ENCODE results near the gene IGFN1.
"Not testable (repeated sequence)": the region's sequence is repeated elsewhere in the genome, so short reads cannot be mapped to it uniquely, and the experiment has no call there.

The IGFN1 gene

DNA sequence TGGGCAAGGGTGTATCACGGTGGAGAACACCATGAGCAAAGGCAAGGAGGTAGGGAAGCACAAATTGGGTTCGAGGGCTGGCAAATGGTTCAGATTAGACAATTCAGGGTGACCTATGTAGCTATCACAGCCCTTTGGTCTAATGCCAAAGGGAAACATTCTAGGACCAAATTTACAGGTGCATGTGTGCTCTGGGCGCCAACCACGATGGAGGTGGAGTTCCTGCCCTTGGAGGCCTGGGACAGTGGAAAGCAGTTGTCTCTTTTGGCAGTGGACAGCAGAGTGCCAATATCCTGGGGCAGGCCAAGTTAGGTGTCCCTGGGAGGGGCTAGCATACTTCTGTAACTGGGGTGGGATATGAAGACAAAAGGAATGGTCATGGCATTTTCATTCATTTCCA, 40.1 kb downstream of the IGFN1 start:
- no peak overlapping the region for H3K4me3 Mint-ChIP-seq
- H3K36me3 Mint-ChIP-seq (ENCODE audit: insufficient read depth): no peaks in the 10 kb centered on the region
- H3K9me3 Mint-ChIP-seq: peaks cover 0 to 2% of the 10 kb centered on the region in 2 donors
- H3K27me3 Mint-ChIP-seq: peaks cover 24 to 60% of the 10 kb centered on the region in 2 donors
- no peak overlapping the region for H3K27ac Mint-ChIP-seq
- DNase-seq (no peak), ATAC-seq (replicated peaks) (no peak)
- no peaks in the 10 kb centered on the region for H3K4me1 Mint-ChIP-seq (ENCODE audit: low read depth in 2 of 2)

DNA sequence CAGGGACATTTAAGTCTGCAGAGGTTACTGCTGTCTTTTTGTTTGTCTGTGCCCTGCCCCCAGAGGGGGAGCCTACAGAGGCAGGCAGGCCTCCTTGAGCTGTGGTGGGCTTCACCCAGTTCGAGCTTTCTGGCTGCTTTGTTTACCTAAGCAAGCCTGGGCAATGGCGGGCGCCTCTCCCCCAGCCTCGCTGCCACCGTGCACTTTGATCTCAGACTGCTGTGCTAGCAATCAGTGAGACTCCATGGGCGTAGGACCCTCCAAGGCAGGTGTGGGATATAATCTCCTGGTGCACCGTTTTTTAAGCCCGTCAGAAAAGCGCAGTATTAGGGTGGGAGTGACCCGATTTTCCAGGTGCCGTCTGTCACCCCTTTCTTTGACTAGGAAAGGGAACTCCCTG, 49.0 kb downstream of the IGFN1 start:
- H3K4me1 Mint-ChIP-seq (ENCODE audit: low read depth in 2 of 2); H3K9me3 Mint-ChIP-seq; H3K36me3 Mint-ChIP-seq (ENCODE audit: insufficient read depth); ATAC-seq (replicated peaks); DNase-seq; H3K27ac Mint-ChIP-seq; H3K4me3 Mint-ChIP-seq: not testable (repeated sequence)
- H3K27me3 Mint-ChIP-seq: peaks cover 46 to 64% of the 10 kb centered on the region in 2 donors

DNA sequence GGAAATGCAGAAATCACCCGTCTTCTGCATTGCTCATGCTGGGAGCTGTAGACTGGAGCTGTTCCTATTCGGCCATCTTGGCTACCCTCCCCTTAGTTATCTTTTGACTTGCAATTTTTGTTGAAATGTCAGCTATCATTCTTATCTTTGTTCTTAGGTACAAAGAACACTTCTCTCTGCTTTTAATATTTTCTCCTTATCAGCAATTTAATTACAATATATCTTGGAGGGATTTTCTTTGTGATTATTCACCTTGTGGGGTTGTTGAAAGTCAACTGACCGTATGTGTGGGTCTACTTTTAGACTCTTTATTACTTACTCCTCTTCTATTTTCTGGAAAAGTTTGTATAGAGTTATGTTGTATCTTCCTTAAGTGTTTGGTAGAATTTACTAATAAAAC, 49.5 kb downstream of the IGFN1 start:
- no peak for ATAC-seq (replicated peaks)
- Mint-ChIP-seq H3K4me1 (ENCODE audit: low read depth in 2 of 2) (no peaks in the 10 kb centered on the region), H3K4me3 (no peak overlapping the region)

DNA sequence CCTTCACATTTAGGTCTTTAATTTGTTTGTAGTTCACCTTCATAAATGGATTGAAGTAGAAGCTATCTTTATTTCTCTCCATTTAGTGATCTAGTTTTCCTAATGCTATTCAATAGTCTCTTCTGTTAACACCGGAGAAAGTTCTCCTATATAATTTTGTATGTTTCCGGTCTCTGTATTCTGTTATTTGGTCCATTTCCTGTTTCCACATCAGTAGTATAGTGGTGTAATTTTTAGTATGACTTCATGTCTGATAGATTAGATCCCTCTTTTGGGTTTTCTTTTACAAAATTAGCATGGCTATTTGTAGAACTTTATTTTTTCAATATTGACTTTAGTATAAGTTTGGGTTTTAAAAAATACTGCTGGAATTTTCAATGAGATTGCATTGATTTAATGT, 51.1 kb downstream of the IGFN1 start:
- no peaks in the 10 kb centered on the region for H3K4me1 Mint-ChIP-seq (ENCODE audit: low read depth in 2 of 2)
- H3K9me3 Mint-ChIP-seq: no peaks in the 10 kb centered on the region
- no peak for DNase-seq
- H3K27ac Mint-ChIP-seq: no peak overlapping the region
- no peak for ATAC-seq (replicated peaks)
- no peaks in the 10 kb centered on the region for H3K36me3 Mint-ChIP-seq (ENCODE audit: insufficient read depth)
- H3K27me3 Mint-ChIP-seq: peaks cover 57 to 73% of the 10 kb centered on the region in 2 donors
- H3K4me3 Mint-ChIP-seq: no peak overlapping the region

More for the DNA sequence above, 49.5 kb downstream of the IGFN1 start:
- Mint-ChIP-seq H3K9me3 (no peaks in the 10 kb centered on the region), H3K27me3 (peaks cover 51 to 69% of the 10 kb centered on the region in 2 donors), H3K27ac (no peak overlapping the region), H3K36me3 (ENCODE audit: insufficient read depth) (no peaks in the 10 kb centered on the region)
- no peak for DNase-seq

DNA sequence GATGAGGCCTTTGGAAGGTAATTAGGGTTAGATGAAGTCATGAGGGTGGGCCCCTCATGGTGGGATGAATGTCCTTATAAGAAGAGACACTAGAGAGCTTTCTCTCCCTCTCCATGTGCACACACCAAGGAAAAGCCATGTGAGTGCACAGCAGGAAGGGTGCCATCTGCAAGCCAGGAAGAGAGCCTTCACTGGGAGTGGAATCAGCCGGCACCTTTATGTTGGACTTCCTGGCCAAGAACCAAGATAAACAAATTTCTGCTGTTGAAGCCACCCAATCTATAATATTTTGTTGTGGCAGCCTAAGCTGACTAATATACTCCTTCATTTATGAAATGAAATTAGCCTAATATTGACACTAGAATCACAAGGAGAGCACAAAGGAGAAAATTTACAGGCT, 54.5 kb downstream of the IGFN1 start:
- Mint-ChIP-seq H3K27ac (no peak overlapping the region), H3K36me3 (ENCODE audit: insufficient read depth) (no peaks in the 10 kb centered on the region), H3K27me3 (peaks cover 51% of the 10 kb centered on the region in 2 donors), H3K9me3 (no peaks in the 10 kb centered on the region), H3K4me3 (no peak overlapping the region), H3K4me1 (ENCODE audit: low read depth in 2 of 2) (no peaks in the 10 kb centered on the region)
- no peak for DNase-seq
- ATAC-seq (replicated peaks): no peak

DNA sequence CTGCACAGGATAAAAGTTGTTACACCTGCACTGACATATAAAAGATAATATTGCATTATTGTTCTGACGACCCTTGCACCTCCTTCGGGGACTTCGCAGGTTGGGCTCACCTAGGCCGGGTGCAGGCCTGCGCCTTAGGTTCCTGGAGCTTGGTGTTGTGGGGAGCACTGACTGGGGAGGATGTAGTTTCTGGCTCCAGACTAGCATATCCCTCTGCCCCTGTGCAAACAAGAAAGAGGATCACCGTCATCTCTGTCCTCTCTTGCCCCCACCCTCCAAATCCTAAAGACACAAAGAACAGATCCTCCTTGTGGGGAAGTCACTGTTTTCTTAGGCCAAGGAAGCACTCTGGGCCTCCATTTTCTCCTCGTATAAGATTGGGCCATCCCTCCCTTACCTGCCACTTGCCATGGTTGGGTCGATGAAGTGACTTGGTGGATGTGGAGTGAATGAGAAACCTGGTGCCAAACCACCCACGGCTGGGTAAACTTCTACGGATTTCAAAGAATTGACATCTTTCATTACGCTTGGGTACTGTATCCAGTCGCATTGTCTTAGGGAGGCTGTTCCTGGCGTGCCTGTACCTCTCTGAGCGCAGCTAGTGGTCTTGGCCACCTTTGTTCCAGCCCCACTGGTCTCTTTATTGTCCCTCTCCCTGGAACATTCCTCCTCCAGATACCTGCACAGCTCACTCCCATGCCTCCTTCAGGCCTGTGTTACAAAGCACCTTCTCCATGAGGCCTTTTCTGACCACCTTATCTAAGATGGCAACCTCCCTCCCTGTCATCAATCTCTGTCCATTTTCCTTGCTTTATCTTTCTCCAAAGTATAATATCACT, 58.3 kb downstream of the IGFN1 start:
- H3K4me1 Mint-ChIP-seq (ENCODE audit: low read depth in 2 of 2): no peaks in the 10 kb centered on the region
- peaks cover 36 to 39% of the 10 kb centered on the region in 2 donors for H3K27me3 Mint-ChIP-seq
- DNase-seq (no peak), ATAC-seq (replicated peaks) (no peak)
- no peaks in the 10 kb centered on the region for H3K36me3 Mint-ChIP-seq (ENCODE audit: insufficient read depth)
- no peak overlapping the region for H3K4me3 Mint-ChIP-seq
- no peak overlapping the region for H3K27ac Mint-ChIP-seq
- no peaks in the 10 kb centered on the region for H3K9me3 Mint-ChIP-seq

DNA sequence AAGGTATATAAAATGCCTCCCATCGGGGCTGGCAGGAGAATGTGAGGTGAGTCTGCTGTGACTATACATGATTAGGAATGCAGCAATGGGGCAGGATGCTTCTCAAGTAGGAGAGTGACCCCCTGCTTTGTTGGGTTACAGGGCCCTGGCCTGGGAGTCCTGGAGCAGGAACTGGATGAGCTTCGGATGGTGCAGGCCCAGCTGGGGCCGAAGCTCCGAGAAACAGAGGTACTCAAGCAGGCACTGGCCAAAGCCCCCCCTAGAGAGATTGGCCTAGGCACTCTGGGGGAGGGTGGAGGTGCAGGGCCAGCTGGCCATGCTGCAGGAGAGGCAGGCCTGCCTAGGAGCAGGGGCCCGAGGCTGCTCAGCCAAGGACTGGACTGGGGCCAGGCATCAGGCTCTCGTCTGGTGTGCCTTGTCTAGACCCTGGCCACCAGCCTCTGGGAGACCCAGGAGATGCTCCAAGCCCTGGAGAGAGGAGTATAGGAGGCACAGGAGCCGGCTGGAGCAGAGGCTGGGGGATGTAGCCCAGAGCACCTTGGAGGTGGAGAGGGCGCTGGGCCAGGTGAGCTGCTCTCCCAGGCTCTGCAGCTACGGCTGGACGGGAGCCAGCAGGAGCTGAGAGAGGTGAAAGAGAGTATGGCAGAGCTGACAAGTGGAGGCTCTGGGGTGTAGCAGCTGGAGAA, 59.8 kb downstream of the IGFN1 start:
- Mint-ChIP-seq H3K4me3 (no peak overlapping the region), H3K36me3 (ENCODE audit: insufficient read depth) (no peaks in the 10 kb centered on the region), H3K9me3 (no peaks in the 10 kb centered on the region), H3K4me1 (ENCODE audit: low read depth in 2 of 2) (no peaks in the 10 kb centered on the region), H3K27me3 (peaks cover 23 to 24% of the 10 kb centered on the region in 2 donors), H3K27ac (no peak overlapping the region)
- DNase-seq: no peak
- no peak for ATAC-seq (replicated peaks)

DNA sequence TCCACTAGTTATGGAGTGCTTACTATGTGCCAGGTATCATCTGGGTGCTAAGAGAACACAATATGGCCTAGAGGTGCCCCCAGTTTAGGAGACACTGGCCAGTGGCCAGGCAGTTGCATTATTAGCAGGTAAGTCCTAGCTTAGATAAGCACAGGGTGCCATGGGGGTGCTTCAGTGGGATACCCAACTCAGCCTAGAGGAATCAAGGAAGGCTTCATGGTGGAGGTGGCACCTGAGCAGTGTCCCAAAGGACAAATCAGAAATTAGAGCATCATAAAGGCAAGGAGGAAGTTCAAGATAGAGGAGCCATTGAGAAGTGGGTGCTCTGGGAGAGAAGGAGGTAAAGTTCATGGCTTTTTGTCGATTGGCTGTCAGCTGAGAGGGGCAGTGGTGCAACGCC, 60.8 kb downstream of the IGFN1 start:
- DNase-seq: no peak
- no peak overlapping the region for H3K27ac Mint-ChIP-seq
- H3K9me3 Mint-ChIP-seq: no peaks in the 10 kb centered on the region
- no peaks in the 10 kb centered on the region for H3K4me1 Mint-ChIP-seq (ENCODE audit: low read depth in 2 of 2)
- no peaks in the 10 kb centered on the region for H3K36me3 Mint-ChIP-seq (ENCODE audit: insufficient read depth)
- no peak overlapping the region for H3K4me3 Mint-ChIP-seq
- ATAC-seq (replicated peaks): no peak
- H3K27me3 Mint-ChIP-seq: peaks cover 20 to 23% of the 10 kb centered on the region in 2 donors

DNA sequence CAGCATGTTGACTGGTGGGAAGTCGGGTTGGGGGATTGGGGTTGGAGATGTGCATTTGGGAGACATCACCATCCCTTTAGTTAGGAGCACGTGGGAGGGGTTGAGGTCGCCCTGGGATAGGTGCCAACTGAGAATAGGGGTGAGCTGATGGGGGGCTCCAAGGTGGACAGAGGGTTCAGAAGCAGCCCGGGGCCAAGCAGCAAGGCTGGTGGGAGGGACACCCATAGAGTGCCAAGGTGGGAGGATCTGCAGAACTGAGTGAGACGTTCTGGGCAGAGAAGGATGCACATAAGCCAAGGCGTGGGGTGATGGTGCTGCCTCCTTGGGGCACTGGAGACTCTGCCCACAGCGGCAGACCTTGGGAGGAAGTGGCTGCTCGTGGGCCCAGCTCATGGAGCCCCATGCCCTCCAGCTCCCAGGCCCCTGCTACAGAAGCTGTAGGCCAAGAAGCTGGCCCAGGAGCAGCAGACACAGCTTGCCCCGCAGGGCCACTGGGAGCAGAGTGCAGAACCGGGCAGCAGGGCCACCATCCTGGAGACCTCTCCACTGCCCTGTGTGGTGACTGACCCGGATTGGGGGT, 61.3 kb downstream of the IGFN1 start:
- Mint-ChIP-seq H3K9me3 (no peaks in the 10 kb centered on the region), H3K4me3 (no peak overlapping the region), H3K36me3 (ENCODE audit: insufficient read depth) (no peaks in the 10 kb centered on the region), H3K27me3 (peaks cover 19 to 23% of the 10 kb centered on the region in 2 donors), H3K27ac (no peak overlapping the region), H3K4me1 (ENCODE audit: low read depth in 2 of 2) (no peaks in the 10 kb centered on the region)
- no peak for DNase-seq
- no peak for ATAC-seq (replicated peaks)

DNA sequence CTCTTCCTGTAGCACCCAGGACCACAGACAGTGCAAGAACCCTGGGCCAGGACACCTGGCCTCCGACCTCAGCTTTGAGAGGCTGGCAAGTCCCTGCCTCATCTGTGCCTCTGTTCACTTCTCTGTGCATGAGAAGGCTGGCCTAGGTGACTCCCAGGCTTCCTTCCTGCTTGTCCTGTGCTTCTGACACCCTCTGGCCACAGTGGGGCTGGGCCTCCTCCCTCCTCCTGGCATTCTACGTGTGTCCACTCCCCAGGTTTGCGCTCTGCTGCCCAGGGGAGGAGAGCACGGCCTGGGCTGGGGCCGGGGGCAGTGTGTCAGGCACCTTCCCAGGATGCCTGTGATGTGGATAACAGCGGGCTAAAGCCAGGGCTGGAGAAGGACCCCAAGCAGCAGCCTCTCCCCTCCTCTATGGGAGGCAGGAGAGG, 62.3 kb downstream of the IGFN1 start:
- H3K4me1 Mint-ChIP-seq (ENCODE audit: low read depth in 2 of 2): no peaks in the 10 kb centered on the region
- H3K9me3 Mint-ChIP-seq: no peaks in the 10 kb centered on the region
- H3K27ac Mint-ChIP-seq: no peak overlapping the region
- no peak overlapping the region for H3K4me3 Mint-ChIP-seq
- no peaks in the 10 kb centered on the region for H3K36me3 Mint-ChIP-seq (ENCODE audit: insufficient read depth)
- ATAC-seq (replicated peaks) (no peak), DNase-seq (no peak)
- peaks cover 19 to 23% of the 10 kb centered on the region in 2 donors for H3K27me3 Mint-ChIP-seq

DNA sequence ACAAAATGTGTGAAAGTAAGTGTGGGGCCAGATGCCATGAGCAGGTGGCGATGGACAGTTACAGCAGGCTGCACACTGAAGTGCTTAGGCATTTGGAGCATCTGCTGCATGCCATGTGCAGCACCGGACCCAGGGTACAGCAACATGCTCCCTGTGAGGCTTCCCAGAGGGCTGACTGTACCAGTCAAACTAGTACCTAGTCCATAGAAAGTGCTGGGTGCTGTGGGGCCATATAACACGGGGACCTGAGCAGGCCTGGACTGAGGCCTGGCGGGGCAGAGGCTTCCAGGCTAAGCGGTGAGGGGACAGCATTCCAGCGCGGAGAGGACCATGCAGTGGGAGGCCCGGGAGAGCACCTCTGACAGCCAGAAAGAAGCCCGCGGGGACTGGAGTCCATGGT, 62.8 kb downstream of the IGFN1 start:
- no peaks in the 10 kb centered on the region for H3K9me3 Mint-ChIP-seq

DNA sequence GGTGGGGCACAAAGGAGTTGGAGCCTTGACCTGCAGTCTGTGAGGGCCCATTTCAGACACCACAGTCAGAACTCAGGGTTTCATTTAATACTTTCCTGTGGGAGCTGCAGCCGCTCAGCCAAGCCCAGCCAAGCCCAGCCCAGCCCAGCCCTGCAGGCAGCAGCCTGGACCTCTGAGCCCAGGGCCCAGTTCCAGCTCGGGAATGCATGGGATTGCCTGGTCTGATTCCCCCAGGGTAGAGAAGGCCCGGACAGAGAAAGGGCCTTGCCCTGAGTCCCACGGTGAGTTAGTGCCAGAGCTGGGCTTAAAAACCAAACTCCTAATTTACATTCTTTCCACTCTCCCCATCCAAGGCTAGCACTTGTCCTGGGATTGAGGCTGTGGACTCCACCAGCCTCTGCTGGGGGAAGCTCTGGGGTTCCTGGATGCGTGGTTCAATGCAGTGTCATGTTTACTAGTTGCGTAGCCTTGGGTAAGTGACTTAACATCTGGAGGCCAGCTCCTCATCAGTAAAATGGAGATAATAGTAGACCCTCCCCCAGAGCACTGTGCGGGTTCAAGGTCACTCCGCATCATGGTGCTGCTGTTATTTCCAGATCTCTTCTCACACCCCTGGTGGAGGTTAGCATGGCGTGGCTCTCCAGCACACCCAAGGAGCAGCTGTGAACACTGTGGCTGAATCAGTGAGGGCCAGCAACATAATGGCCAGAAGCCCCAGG, 63.4 kb downstream of the IGFN1 start:
- Mint-ChIP-seq H3K4me3 (no peak overlapping the region), H3K4me1 (ENCODE audit: low read depth in 2 of 2) (no peaks in the 10 kb centered on the region), H3K9me3 (no peaks in the 10 kb centered on the region), H3K27me3 (peaks cover 19 to 23% of the 10 kb centered on the region in 2 donors), H3K27ac (no peak overlapping the region), H3K36me3 (ENCODE audit: insufficient read depth) (no peaks in the 10 kb centered on the region)
- DNase-seq (no peak), ATAC-seq (replicated peaks) (no peak)

More for the DNA sequence above, 62.8 kb downstream of the IGFN1 start:
- Mint-ChIP-seq H3K36me3 (ENCODE audit: insufficient read depth) (no peaks in the 10 kb centered on the region), H3K4me3 (no peak overlapping the region), H3K27ac (no peak overlapping the region), H3K4me1 (ENCODE audit: low read depth in 2 of 2) (no peaks in the 10 kb centered on the region), H3K27me3 (peaks cover 19 to 23% of the 10 kb centered on the region in 2 donors)
- DNase-seq (no peak), ATAC-seq (replicated peaks) (no peak)
